ENCODE data around the gene MST1R. TPM values are rescaled to one million over a fixed set of nuclear protein-coding genes. Genes with fewer than 3 reads are reported as not detected.
"Not testable (repeated sequence)": the region's sequence is repeated elsewhere in the genome, so short reads cannot be mapped to it uniquely, and the experiment has no call there.

MST1R gene
- total RNA-seq, 6 experiments from 2014 or later, result 0.15 to 1.9 (median 0.50) TPM

DNA sequence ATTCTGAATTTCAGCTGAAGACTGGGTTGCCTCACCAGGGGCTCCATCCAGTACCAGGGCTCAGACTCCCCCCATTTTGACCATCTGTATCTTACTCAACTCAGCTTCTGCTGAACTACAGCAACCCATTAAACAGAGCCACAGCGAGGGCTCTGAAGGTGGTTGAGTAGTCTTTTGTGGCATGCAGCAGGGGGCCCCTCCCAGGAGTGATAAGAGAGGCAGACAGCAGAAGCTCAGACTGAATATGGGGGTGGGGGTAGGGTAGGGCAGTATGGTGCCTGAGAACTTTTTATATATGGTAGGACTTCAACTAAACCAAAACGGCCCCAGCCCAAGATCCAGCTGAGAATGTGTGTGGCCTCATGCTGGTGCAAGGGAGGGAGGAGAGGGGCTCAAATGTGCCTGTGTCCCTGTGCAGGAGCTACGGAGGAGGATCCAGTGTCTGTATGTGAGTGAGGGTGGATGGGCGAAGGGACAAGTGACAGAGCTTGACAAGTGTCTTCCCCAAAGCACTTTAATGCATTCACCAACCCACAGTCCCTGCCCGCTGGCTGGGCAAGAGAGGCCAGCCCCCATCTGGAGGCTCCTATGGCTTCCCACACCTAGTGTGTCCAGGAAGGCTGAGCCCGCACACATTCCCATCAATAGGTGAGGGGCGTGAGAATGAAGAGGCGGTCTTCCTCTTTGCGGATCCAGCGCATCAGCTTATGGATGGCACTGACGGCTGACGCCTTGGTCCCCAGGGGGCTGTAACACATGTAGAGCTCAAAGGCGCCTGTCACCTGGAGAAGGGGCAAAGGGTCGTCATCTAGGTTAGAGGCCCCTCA, 4.9 kb upstream of the MST1R start:
- peaks cover 0 to 12% (median 0%) of the 10 kb centered on the region in 4 donors for H3K36me3 ChIP-seq
- TF ChIP-seq, protein P1, sequence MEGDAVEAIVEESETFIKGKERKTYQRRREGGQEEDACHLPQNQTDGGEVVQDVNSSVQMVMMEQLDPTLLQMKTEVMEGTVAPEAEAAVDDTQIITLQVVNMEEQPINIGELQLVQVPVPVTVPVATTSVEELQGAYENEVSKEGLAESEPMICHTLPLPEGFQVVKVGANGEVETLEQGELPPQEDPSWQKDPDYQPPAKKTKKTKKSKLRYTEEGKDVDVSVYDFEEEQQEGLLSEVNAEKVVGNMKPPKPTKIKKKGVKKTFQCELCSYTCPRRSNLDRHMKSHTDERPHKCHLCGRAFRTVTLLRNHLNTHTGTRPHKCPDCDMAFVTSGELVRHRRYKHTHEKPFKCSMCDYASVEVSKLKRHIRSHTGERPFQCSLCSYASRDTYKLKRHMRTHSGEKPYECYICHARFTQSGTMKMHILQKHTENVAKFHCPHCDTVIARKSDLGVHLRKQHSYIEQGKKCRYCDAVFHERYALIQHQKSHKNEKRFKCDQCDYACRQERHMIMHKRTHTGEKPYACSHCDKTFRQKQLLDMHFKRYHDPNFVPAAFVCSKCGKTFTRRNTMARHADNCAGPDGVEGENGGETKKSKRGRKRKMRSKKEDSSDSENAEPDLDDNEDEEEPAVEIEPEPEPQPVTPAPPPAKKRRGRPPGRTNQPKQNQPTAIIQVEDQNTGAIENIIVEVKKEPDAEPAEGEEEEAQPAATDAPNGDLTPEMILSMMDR (IDR thresholded peaks at IDR 0.05), result no peak
- no peak for TF ChIP-seq POLR2A (IDR thresholded peaks at IDR 0.05)
- intact Hi-C loops (cut with DNase I), result loop anchor here in 1 of 2 donors (10.0 kb wide), 2 partner anchors 64 to 104 kb away; partner anchors contain the start of gene INKA1
- ATAC-seq (no peak), DNase-seq (no peak)
- peaks cover 0 to 4% (median 0%) of the 10 kb centered on the region in 4 donors for H3K4me1 ChIP-seq
- H3K9me3 ChIP-seq, result no peaks in the 10 kb centered on the region
- H3K4me3 ChIP-seq, result no peak overlapping the region
- H3K27me3 ChIP-seq, result no peaks in the 10 kb centered on the region
- WGBS (ENCODE audit: insufficient coverage, low coverage, low lambda C conversion rate, missing lambda C conversion rate), result 92% methylated on average over 4 of the region's 14 CpGs
- H3K27ac ChIP-seq, result no peak overlapping the region

GRCh38 chr3:49906073-49906743, 2.5 kb upstream of the MST1R start:
- ATAC-seq, result peak; percentile 56 to 74 (median 58)
- Histone ChIP-seq H3K4me1 (peaks cover 0 to 4% (median 0%) of the 10 kb centered on the region in 4 donors), H3K27me3 (no peaks in the 10 kb centered on the region), H3K9me3 (no peaks in the 10 kb centered on the region), H3K27ac (no peak overlapping the region), H3K36me3 (peaks cover 0 to 5% (median 0%) of the 10 kb centered on the region in 4 donors), H3K4me3 (peak overlapping the region in 1 of 3 donors; percentile 21)
- WGBS (ENCODE audit: insufficient coverage, low coverage, low lambda C conversion rate, missing lambda C conversion rate), result 18% methylated on average over 6 of the region's 15 CpGs
- TF ChIP-seq, protein P1 (IDR thresholded peaks at IDR 0.05), result peak; percentile 52 to 69 (median 58)
- no peak for TF ChIP-seq POLR2A (IDR thresholded peaks at IDR 0.05)
- intact Hi-C loops (cut with DNase I), result loop anchor here in 1 of 2 donors (10.0 kb wide), 2 partner anchors 61 to 101 kb away; partner anchors contain the start of gene INKA1
- peak in 1 of 3 donors; percentile 58 for DNase-seq

- WGBS (ENCODE audit: insufficient coverage, low coverage, low lambda C conversion rate, missing lambda C conversion rate), result 100% methylated on average over 2 of the region's 13 CpGs
- intact Hi-C loops (cut with DNase I), result loop anchor here in 1 of 2 donors (10.0 kb wide), 2 partner anchors 60 to 100 kb away; partner anchors contain the start of gene INKA1
- not testable (repeated sequence) for H3K4me1 ChIP-seq, H3K27me3 ChIP-seq, DNase-seq, H3K4me3 ChIP-seq, H3K9me3 ChIP-seq, H3K36me3 ChIP-seq, ATAC-seq, H3K27ac ChIP-seq
These were observed 775 bp upstream of the MST1R start for GRCh38 chr3:49904448-49904847.

GRCh38 chr3:49902511-49903345, 945 bp downstream of the MST1R start:
- intact Hi-C loops (cut with DNase I), result loop anchor here in 1 of 2 donors (10.0 kb wide), 2 partner anchors 58 to 98 kb away; partner anchors contain the start of gene INKA1
- 95% methylated on average over 6 of the region's 44 CpGs for WGBS (ENCODE audit: insufficient coverage, low coverage, low lambda C conversion rate, missing lambda C conversion rate)
- H3K27me3 ChIP-seq, result no peaks in the 10 kb centered on the region
- H3K4me1 ChIP-seq, result peaks cover 0 to 8% (median 0%) of the 10 kb centered on the region in 4 donors
- DNase-seq (peak in 1 of 3 donors; percentile 56), ATAC-seq (no peak)
- no peak overlapping the region for H3K27ac ChIP-seq
- H3K36me3 ChIP-seq, result no peaks in the 10 kb centered on the region
- TF ChIP-seq POLR2A (IDR thresholded peaks at IDR 0.05), result no peak
- TF ChIP-seq, protein P1 (IDR thresholded peaks at IDR 0.05), result no peak
- no peak overlapping the region for H3K4me3 ChIP-seq
- no peaks in the 10 kb centered on the region for H3K9me3 ChIP-seq

All from right lobe of liver (tissue), 6 donors.